GM03348 (cell line): ENCODE results near the gene SCN4A.
A peak's percentile ranks its signal among the peaks of the same experiment; 100 is the strongest.
"Not testable (repeated sequence)": the region's sequence is repeated elsewhere in the genome, so short reads cannot be mapped to it uniquely, and the experiment has no call there.

ENCODE experiments used
- DNase-seq: peaks from one replicate; pipeline ENCODE4 v3.0.0; 2012; ENCODE audit warnings: low spot score

The SCN4A gene

GRCh38 chr17:63934183-63935112, 38.3 kb downstream of the SCN4A start:
- no peak for DNase-seq

- no peak for DNase-seq
These were observed 39.1 kb downstream of the SCN4A start for GRCh38 chr17:63933598-63933997.

GRCh38 chr17:63932721-63933120, 40.0 kb downstream of the SCN4A start:
- DNase-seq = no peak

GRCh38 chr17:63931981-63932561, 40.6 kb downstream of the SCN4A start, which contains the start of gene CD79B:
Gene CD79B (minus strand): TSS chr17:63932331. CDS start chr17:63932261, 70 bp downstream.
- DNase-seq = no peak

GRCh38 chr17:63930951-63931575, 41.7 kb downstream of the SCN4A start:
- DNase-seq = no peak

GRCh38 chr17:63929860-63930766, 42.6 kb downstream of the SCN4A start:
- no peak for DNase-seq

- DNase-seq = no peak
These were observed 43.6 kb downstream of the SCN4A start for GRCh38 chr17:63928966-63929695.

- no peak for DNase-seq
These were observed 44.5 kb downstream of the SCN4A start for GRCh38 chr17:63928172-63928666.

- DNase-seq = no peak
These were observed 45.1 kb downstream of the SCN4A start for GRCh38 chr17:63927464-63928171.

GRCh38 chr17:63926164-63926563, 46.6 kb downstream of the SCN4A start:
- DNase-seq = no peak

GRCh38 chr17:63925615-63926014, 47.1 kb downstream of the SCN4A start:
- no peak for DNase-seq

- not testable (repeated sequence) for DNase-seq
These were observed 50.3 kb downstream of the SCN4A start for GRCh38 chr17:63922402-63922801.

GRCh38 chr17:63920779-63921178, 51.9 kb downstream of the SCN4A start:
- DNase-seq = not testable (repeated sequence)

- not testable (repeated sequence) for DNase-seq
These were observed 52.7 kb downstream of the SCN4A start for GRCh38 chr17:63920050-63920449.

GRCh38 chr17:63919311-63919723, 53.4 kb downstream of the SCN4A start:
- peak; percentile 91 for DNase-seq

GRCh38 chr17:63918789-63919305, 53.9 kb downstream of the SCN4A start, which contains the start of gene GH1:
Gene GH1 (minus strand): TSS chr17:63918839. CDS start chr17:63918776, 63 bp downstream.
- not testable (repeated sequence) for DNase-seq

GRCh38 chr17:63918305-63918704, 54.4 kb downstream of the SCN4A start:
- DNase-seq = peak; percentile 13

GRCh38 chr17:63917646-63918045, 55.1 kb downstream of the SCN4A start:
- no peak for DNase-seq

GRCh38 chr17:63917206-63917605, 55.5 kb downstream of the SCN4A start:
- DNase-seq = not testable (repeated sequence)
